GM18520 (cell line): ENCODE results near the gene STOML1.
A peak's percentile ranks its signal among the peaks of the same experiment; 100 is the strongest.

ENCODE experiments used
- ATAC-seq: cut with Tn5 transposase; IDR thresholded peaks from one replicate; pipeline ENCODE4 v1.9.1; 2021; ENCODE audit not compliant: unreplicated experiment

The STOML1 gene

DNA sequence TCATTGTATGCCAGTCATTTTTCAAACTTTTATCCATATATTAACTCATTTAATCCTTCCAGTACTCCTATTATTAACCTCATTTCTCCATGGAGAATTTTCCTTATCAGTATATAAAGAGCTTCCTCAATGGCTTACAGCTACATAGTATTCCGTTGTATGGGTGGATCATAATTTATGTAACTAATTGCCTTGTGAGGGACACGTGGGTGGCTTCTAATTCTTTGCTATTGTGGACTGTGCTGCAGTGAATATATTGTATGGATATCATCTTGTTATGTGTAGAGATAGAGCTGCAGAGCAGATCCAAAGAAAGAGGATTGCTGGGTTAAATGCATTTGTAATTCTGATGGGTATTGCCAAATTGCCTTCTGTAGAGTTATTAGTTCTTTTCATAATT is 27.6 kb upstream of the STOML1 start:
- no peak for ATAC-seq

DNA sequence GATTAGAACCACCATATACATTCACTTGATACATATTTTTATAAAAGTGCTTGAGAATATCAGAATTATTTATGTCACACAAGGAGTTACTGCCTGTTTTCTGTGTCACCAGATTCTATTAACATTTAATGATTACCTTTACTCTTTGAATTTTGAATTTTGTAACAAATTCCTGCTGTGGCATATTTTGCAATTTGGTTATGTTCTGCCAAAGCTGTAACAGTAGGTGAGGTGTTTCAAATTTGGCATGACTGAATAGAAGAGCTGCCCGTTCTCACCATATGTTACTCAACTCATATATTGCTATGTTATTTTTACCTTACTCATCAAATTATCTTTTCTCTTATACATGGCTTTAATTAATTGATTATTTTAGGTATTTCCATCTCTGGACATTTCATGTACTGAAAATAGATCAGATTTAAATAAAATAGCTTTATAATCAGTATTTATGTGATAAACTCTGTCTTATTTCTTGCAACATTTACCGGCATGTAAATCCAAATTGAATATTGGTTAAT is 21.3 kb upstream of the STOML1 start:
- ATAC-seq: no peak

DNA sequence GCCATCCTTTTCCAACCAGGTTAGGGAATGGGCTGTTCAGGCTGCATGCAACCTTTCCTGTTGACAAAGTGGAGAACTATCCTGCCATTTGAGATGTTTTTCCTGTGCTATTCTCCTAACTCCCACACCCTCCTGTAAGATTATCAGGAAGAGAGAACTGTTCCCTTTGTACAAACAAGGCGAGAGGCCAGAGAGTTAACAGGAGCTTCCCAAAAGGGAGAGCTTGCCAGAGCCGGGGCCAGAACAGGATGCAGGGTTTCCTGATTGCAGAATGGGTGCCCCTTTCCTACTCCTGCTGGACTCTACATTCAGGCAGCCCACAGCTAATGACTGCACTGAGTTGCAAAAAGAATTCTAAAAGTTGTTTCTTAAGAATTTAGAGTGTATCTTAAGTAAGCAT is 19.5 kb upstream of the STOML1 start:
- no peak for ATAC-seq

DNA sequence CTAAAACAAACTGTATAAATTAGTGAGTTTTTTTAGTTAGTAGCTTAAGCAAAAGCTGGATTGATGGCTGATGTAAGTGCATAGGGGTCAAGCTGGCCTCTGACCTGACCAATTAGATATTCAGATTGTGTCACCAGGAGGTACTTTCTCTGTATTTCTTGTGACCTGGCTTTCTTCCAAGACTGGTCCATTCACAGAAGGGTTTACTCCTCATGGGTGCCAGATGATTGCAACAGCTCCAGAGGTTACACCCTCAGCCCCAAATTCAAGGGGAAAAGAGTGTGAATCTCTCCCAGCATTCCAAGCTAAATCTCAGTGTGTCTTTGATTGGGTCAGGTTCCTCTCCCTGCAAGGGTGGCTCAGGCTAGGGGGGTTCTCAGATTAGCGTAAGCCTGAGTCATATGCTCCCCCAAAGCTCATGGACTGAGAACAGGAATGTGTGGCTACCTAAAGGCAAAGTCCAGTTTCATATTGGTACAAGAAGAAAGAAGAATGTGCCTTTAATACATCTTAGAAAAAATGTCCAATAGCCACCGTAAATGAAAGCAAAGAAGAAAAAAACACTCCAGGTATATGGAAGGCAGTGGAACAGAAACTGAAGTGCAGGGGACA is 18.9 kb upstream of the STOML1 start:
- ATAC-seq: no peak

DNA sequence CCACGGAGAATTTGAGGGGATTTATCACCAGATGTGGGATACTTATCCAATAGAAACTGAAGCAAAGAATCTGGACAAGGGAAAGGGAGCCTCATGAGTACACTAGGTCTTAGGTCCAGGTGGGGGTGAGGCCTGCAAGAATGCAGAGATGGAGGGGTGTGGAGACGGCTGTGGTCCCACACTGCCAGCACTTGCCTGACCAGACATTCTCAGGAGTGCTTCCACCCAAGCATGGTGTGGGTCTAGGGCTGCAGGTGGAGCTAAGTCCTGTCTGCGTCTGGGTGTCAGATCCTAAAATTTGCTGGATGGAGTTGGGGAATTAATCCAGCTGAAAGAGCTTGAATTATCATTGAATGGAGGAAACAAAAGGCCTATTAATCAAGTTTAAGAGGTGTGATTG is 16.8 kb upstream of the STOML1 start:
- no peak for ATAC-seq

DNA sequence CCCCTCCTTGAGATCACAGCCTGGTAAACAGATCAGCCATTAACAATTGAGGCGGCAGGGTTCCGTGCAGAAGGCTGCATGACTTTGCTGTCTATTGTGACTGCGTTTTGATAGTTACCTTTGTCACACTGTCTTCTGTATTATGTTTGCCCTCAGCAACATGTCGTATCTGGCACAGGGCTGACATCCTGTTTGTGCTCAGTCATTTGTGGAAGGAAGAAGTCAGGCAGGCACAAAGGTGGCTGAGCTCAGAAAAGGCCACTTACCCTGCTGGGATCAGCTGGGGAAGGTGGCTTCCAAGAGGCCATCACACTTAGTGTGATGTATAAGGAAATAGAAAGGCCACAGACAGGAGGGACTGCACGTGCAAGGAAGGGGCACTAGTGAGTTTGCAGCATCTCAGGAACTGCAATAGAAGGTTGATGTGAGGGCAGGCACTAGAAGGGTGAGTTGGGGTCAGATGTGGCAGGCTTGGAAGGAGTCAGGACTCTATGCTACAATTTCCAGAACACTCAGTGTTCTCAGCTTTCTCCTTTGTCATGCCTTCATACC is 15.8 kb upstream of the STOML1 start:
- ATAC-seq: no peak

DNA sequence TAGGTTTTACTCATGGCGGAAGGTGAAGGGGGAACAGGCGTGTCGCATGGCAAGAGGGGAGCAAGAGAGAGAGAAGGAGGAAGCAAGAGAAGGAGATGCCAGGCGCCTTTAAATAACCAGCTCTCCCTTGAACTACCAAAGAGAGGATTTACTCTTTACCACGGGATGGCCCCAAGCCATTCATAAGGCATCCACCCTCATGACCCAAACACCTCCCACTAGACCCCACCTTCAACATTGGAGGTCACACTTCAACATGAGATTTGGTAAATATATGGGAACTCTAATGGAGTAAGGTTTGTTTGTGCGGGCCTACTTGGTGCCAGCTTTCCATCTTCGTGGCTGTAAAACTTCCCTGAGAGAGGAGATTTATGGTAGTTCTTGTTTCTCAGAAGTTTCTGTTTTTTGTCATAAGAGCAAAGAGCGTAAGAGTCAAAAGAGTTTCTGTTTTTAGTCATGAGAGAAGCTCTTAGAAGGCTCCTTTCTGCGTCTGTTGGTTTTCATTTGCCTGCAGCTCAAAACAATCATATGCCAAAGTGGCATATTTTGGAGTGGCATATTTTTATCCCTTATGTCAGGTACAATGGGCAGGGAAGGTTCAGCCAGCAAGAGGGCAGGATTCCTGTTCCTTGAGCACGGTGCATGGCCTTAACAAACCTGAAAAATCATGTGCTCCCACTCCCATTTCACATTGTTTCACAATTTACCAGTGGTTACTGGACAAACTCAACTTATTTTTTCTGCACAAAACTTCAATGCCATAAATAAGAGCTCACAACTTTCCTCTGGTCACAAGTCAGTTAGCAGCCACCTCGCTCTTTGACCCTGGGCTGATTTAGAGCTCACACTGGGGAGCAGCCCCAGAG is 14.9 kb upstream of the STOML1 start:
- no peak for ATAC-seq

DNA sequence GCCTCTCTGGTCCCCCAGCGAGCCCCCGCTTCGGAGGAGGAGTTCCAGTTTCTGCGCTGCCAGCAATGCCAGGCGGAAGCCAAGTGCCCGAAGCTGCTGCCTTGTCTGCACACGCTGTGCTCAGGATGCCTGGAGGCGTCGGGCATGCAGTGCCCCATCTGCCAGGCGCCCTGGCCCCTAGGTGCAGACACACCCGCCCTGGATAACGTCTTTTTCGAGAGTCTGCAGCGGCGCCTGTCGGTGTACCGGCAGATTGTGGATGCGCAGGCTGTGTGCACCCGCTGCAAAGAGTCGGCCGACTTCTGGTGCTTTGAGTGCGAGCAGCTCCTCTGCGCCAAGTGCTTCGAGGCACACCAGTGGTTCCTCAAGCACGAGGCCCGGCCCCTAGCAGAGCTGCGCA is 5.9 kb upstream of the STOML1 start:
- ATAC-seq: no peak

DNA sequence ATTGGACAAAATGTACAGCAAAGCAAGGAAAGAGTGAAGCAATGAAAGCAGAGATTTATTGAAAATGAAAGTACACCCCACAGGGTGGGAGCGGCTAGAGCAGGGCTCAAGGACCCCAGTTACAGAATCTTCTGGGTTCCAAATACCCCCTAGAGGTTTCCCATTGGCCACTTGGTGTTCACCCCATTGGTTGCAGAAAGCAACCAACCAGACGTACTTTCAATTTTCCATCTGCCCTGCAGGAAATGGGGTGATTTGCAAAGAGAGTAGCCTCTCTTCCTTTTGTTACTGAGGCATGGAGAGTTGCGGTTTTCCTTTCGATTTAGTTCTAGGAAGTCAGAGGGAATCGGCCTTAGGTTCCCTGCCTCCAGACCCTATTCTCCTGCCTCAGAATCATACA is 4.8 kb upstream of the STOML1 start:
- ATAC-seq: no peak

DNA sequence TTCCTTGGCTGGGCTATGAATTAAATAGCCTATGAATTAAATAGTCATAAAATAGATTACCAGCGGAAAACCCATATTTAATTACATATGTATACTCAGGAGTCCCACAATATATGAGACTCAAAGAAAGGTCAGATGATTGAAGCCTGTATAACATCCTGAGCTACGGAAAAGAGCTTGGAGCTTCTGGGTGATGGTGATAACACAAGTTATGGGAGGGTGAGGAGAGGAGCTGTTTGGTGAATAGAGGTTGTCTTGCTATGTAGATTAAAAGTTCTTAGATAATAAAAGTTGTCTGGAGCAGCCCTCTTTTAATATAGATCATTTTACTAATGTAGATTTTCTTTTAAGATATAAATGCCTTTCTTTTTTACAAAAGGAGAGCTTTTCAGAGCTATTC is 4.2 kb upstream of the STOML1 start:
- ATAC-seq: no peak

DNA sequence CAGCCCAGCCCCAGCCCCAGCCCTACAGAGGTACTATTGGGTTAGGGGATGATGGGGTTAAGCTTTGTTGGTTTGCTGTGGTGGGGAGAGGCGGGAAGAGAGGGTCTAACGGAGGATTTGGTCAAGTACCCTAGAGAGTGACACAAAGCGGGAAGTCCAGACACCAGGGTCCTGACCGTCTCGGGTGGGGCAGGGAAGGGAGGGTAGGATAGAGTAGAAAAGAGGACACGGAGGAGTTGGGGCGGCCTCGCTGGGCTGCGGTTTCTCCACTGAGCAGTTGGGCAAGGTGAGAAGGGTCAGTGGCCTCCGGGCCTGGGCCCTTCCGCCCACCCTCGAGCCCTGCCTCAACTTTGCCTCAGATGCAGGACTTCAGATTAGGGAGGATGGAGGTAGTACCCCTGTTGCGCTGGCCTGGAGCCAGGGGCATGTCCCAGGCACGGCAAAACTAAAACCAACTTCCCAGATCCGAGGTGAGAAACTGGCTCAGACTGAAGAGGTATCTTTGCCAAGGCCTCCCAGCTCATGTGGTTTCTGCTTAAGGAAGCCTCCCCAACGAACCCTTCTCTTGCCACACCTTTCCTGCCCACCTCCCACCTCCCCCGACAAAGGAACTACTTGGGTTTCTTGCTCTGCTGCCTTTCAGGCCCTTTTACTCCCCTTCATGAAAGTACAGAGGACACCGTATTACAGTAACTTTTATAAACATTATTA is 3.0 kb upstream of the STOML1 start:
- ATAC-seq: no peak

DNA sequence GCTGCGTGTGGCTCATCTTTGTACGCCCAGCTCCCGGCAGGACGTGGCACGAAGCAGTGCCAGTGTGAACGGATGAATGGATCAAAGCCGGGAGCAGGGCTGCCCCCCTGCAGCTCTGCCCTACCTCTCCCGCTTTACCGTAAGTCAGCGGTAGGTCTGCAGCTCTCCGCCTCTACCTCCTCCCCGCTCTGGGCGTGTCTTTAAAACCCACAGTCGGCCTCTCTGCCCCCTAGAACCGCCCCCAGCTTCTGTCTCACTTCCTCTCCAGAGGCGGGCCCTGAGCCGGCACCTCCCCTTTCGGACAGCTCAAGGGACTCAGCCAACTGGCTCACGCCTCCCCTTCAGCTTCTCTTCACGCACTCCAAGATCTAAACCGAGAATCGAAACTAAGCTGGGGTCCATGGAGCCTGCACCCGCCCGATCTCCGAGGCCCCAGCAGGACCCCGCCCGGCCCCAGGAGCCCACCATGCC is 2.4 kb upstream of the STOML1 start, which contains the start of gene PML:
TSS of gene PML (plus strand) at position 304 of the 471 bp plus-strand sequence. CDS start at position 401, 97 bp downstream.
- peak; percentile 48 for ATAC-seq

DNA sequence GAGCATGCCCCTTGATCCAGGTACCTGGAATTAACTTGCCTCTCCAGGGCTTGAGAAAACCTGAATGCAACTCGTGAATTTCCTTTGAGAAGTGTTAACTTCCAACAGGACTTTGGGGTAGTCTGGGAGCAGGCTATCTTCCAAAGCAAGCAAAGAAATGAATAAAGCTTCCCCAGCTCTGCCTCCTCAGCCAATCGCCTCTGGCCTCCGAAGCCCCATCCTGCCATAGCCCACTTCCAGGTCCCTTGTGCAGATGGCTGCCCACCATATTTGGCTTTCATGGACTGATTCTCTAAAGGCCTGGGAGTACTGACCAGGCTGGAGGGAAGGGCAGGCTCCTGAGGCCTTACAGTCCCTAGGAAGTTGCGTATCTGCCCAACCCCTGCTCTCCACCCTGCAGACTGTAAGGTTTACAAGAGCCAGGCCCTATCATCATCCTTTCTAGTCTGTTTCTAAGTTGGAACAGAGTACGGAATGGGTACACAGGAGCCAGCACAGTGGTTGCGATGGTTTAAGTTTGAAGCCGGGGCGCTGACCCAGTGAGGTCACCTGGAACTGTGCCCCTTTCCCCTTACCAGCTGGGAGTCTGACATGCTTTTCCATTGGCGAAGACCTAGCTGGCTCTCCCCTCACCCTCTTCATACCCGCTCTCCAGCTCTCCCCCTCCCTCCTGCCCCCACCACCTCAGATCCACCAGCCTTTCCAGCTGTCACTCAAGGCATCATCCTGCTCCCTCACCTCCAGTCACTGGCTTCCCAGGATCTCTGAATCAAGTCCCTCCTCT is 1.3 kb upstream of the STOML1 start:
- no peak for ATAC-seq

DNA sequence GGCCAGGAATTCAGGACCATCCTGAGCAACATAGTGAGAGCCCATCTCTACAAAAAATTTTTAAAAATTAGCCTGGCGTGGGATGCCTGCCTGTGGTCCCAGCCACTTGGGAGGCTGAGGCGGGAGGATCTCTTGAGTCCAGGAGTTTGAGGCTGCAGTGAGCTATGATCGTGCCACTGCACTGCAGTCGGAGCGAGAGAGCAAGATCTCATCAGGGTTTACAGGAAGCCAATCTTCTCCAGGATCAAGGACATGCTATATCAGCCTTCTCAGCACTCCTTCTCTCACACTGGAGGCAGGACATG is 451 bp upstream of the STOML1 start:
- no peak for ATAC-seq

DNA sequence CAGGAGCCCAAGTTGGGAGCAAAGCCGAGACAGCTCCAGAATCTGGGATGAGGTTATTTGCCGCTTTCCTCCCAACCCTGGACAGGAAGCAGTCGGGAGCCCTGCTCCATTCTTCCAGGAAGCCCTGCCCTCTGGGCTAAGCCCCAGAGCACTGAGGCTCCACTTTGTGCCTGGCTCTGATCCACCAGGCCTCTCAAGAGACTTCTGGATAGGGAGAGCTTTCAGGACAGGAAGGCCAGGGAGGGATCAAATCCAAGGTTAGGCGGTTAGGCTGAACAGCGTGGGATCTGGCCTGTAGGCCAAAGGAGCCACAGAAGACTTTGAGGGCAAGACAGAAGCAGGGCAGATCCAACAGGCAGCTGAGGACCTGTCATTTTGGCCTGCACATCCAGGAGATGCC is 835 bp downstream of the STOML1 start:
- ATAC-seq: no peak

DNA sequence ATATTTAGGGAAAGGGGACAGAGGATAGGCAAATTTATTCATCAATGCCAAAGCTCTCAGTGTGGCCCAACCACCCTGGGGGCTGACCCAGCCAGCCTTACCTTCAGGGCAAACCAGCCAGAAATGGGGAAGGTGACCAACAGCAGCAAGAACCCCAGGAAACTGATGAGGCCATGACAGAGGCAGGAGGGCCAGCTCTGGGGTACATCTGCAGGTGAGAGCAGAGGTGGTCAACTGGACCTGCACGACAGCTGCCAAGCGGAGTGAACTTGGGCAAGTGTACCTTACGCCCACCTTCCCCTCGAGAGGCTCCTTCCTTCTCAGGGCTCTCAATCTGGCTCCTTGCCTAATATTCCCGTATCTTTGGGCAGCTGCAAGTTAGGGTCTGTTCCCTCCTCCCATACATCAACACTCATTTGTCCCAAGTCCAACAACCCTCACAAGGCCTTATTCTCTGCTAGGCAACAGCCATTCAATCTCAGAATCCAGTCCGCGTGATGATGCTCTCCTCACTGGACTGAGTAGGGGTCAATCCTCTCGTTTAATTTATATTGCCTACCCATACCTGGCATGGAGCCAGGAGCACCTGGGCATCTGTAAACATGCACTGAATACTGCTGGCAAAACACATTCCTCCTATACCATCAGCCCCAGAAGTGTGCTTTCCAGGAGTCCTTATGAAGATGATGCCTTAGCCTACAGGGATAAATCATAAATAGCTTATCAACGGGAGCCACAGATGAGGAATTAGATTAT is 1.7 kb downstream of the STOML1 start:
- no peak for ATAC-seq

DNA sequence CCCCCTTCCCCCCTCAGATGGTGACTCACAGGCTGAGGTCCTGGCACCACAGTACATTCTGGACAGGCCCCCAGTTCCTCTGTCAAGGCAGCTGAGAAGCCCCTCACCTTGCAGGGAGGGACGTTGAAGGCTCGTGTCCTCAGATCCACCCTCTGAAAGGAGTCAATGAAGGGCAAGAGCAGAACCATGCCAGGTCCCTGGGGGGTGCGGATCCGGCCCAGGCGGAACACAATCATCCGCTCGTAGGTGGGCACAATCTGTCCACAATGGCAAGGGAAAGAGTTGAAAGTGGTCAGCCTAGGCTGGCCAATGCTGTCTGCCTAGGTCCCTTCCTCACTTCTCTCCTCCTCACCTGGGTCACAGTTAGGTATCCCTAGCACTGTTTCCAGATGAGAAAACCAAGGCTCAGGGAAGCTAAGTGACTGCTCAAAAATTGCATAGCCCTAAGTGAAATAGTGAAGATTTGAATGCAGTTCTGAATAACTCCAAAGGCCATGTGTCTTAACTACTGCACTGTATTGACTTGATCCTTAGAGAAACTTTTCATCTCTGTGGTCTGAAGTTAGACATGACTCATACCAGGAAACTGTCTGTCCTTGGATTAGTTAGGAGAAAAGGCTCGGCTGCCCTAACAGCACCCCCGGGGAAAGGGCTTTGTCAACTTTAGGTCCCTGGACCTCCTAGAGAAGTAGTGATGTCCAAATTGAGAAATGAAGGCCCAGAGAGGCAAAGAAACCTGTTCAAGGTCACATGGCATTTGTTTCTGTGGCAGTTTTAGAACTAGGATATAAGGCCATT is 2.9 kb downstream of the STOML1 start:
- no peak for ATAC-seq

DNA sequence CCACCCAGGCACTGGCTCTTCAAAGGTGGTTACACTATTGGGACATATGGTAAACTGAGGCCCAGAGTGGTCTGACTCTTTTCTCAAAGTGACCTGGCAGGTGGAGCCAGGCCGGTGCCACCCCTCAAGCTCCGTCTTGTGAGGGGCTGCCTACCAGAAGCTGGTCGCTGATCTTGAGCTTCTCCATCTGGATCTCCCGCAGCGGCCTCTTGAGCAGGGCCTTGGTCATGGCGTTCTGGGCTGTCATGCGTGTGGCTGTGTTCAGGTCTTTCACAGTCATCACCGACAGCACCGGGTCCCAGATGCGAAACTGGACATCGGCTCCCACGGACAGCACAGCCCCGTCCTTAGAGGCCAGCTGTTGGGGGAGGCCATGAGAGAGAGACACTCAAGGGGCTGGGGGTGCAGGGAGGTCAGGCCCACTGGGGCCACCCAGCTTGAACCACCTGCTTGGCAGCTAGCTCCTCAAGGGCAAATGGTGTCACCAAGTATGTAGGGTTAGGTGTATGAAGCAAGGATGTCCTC is 3.6 kb downstream of the STOML1 start:
- ATAC-seq: no peak
